Ovary (tissue), 10 donors: Measurements from ENCODE around the gene RPL35A. TPM values are rescaled to one million over a fixed set of nuclear protein-coding genes. Genes with fewer than 3 reads are reported as not detected.
A peak's percentile ranks its signal among the peaks of the same experiment; 100 is the strongest.

Experiments
- DNase-seq, 5 donors: peaks; one replicate each; pipeline ENCODE4 v3.0.0-alpha.2; 2019 to 2020
- H3K27ac ChIP-seq, 2 donors: fragments of 200-600 bp; one replicate each; pipeline versions ENCODE4 v1.5.1 to v1.8.0; 2019 to 2022
- H3K27me3 ChIP-seq: fragments of 200-600 bp; one replicate; pipeline ENCODE4 v1.8.0; 2022
- H3K36me3 ChIP-seq: fragments of 200-600 bp; sonication (generic); one replicate; pipeline ENCODE4 v1.5.1; 2019
- H3K4me1 ChIP-seq: one replicate; pipeline ENCODE4 v1.8.1; 2013; ENCODE audit warnings: mild to moderate bottlenecking, moderate library complexity; ENCODE audit not compliant: insufficient read depth
- H3K4me3 ChIP-seq: fragments of 200-600 bp; sonication (generic); one replicate; pipeline ENCODE4 v1.5.1; 2017
- H3K9me3 ChIP-seq, 2 donors: fragments of 200-600 bp in 1 of 2; sonication (generic) in 1 of 2; one replicate each; pipeline versions ENCODE4 v1.5.1 to v1.8.1; 2013 to 2019; ENCODE audit warnings: mild to moderate bottlenecking in 1 of 2, moderate library complexity in 1 of 2
- EP300 ChIP-seq: sonication (generic); formaldehyde crosslinking; IDR thresholded peaks from one replicate; pipeline ENCODE4 v1.6.1; 2017; ENCODE audit warnings: antibody characterized with exemption
- POLR2A ChIP-seq: fragments of 450-650 bp; IDR thresholded peaks from one replicate; pipeline ENCODE4 v1.6.1; 2017; ENCODE audit warnings: antibody characterized with exemption, mild to moderate bottlenecking, moderate library complexity
- WGBS, 3 donors: extraction: QIAGEN DNeasy Blood & Tissue Kit in 1 of 3; methylation state at CpG; one replicate each; pipeline versions ENCODE4 v1.1.5 to v1.1.7; 2013 to 2017; 5-methylcytosine and 5-hydroxymethylcytosine counted together
- intact Hi-C, 4 donors: fragments of 100-400 bp; cut with DNase I; formaldehyde crosslinking; loops; one replicate each; pipeline versions ENCODE4 v1.11.0 to v1.15.1; 2022 to 2023
- long read RNA-seq, 3 donors: library from polyadenylated mRNA in 2 of 3; unstranded in 2 of 3; transcript quantifications; one replicate each; pipeline ENCODE4 v2.0.0 and lab custom pipeline, GENCODE V29; 2021 to 2026
- polyA plus RNA-seq, 2 donors: library from polyadenylated mRNA; stranded (reverse); fragments of 200-250 nt in 1 of 2; fragments of 350-450 nt in 1 of 2; fragmentation: Illumina TruSeq in 1 of 2; extraction: RNeasy Lipid Tissue Mini Kit (QIAGEN cat#74804) in 1 of 2; gene quantifications; one replicate each; pipeline ENCODE4 v1.2.3, GENCODE V29; 2013 to 2014
- total RNA-seq, 7 donors: library from RNA; depleted of rRNA in 2 of 7; stranded (reverse); fragments of >200 nt in 2 of 7; fragmentation: NEBNext Ultra II Directional in 3 of 7; extraction: Animal tissue kit (Norgen Biotek cat#: 25700) in 3 of 7; gene quantifications; one replicate each; pipeline versions ENCODE4 v1.1.0 to v1.2.4, GENCODE V29; 2016 to 2023
- TF ChIP-seq, protein P1 (sequence below), 3 donors: fragments of 450-650 bp in 2 of 3; fragments of 200-600 bp in 1 of 3; IDR thresholded peaks; one replicate each; pipeline versions ENCODE4 v1.5.1 to v1.8.0; 2016 to 2022; ENCODE audit warnings: antibody characterized with exemption in 3 of 3, mild to moderate bottlenecking in 1 of 3
- donor health status: DM: no; HTN: no; CAD: no; lungs with moderate emphysema.
- donor health status: DM: no; HTN: no; CAD: no.
- donor health status: Bipolar disorder and iron deficiency.
- donor health status: DM: yes; HTN: yes; CAD: no.
- donor health status: DM: no; HTN: no; CAD: no.
- donor health status: DM: yes; HTN: yes; CAD: no.

RPL35A gene
- total RNA-seq (1,000 to 10,000 TPM; 1,036 to 2,796 (median 2,128) TPM), polyA plus RNA-seq (1,000 to 10,000 TPM; 3,374 to 4,524 TPM)
- long read RNA-seq, donor 1, transcript RPL35A-202 (5 exons, 442 nt) = minor isoform, 6 of 555 reads
- long read RNA-seq, donor 1, transcript RPL35A-205 (5 exons, 553 nt) = minor isoform, 5 of 555 reads
- long read RNA-seq, donor 1, transcript RPL35A-206 (5 exons, 1,444 nt) = major isoform, 500 of 555 reads
- long read RNA-seq, donor 1, transcript RPL35A-207 (2 exons, 687 nt) = minor isoform, 14 of 555 reads
- long read RNA-seq, donor 1, partial matches to known transcripts = 24 of 555 reads
- long read RNA-seq, donor 1, other reads (novel, unspliced or antisense) = 1 of 555 reads
- long read RNA-seq, donor 2, transcript RPL35A-206 (5 exons, 1,444 nt) = major isoform, 925 of 1,975 reads
- long read RNA-seq, donor 2, transcript RPL35A-207 (2 exons, 687 nt) = minor isoform, 36 of 1,975 reads
- long read RNA-seq, donor 2, transcript RPL35A-205 (5 exons, 553 nt) = minor isoform, 57 of 1,975 reads
- long read RNA-seq, donor 2, transcript RPL35A-208 (4 exons, 677 nt) = minor isoform, 34 of 1,975 reads
- long read RNA-seq, donor 2, partial matches to known transcripts = 814 of 1,975 reads
- long read RNA-seq, donor 2, other reads (novel, unspliced or antisense) = 93 of 1,975 reads
- long read RNA-seq, donor 3, transcript RPL35A-205 (5 exons, 553 nt) = minor isoform, 9 of 1,126 reads
- long read RNA-seq, donor 3, transcript RPL35A-206 (5 exons, 1,444 nt) = major isoform, 1,031 of 1,126 reads
- long read RNA-seq, donor 3, transcript RPL35A-202 (5 exons, 442 nt) = minor isoform, 8 of 1,126 reads
- long read RNA-seq, donor 3, transcript RPL35A-207 (2 exons, 687 nt) = minor isoform, 18 of 1,126 reads
- long read RNA-seq, donor 3, partial matches to known transcripts = 52 of 1,126 reads
- long read RNA-seq, donor 3, other reads (novel, unspliced or antisense) = 7 of 1,126 reads

DNA sequence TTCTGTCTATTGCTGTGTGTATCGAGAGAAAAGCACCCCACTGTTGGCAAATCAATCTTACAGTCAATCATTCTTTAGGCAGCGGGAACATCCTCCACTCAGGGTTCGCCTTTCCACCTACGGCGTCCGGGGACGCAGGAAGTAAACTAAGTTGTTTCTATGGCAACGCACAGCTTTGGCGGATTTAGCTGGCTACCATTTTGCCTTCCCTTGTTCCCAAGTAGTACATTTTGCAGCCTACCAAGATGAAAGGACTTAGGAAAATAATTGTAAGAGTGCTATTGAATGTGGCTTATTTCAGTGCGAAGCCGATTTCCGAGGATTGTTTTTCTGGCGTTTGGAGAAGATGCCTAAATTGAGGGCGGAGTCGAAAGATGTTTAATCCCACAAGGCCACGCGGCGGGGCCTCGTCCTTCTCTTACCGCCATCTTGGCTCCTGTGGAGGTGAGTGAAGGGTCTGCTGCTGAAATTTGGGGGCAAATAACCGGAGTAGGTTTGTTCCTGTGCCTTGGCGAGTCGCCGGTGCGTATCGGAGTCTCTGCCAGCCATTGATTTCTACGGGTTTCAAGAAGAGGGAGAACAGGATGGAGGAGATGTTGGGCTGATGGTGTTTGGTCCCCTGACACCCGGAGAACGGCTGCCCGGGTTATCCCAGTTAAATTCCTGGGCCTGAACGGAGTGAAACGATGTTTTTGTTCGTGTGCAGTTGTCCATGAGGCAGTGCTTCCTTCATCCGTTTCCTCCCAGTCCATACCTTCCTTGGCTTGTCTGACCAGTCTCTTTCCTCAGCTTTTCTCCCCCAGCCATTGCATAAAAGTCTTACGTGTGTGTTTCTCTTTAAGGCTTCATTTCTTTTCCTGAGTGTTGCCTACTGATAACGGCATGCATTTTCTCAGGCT lies at the start of gene RPL35A:
RPL35A (plus strand) TSS at position 413 of the 899 bp plus-strand sequence. CDS start 778 bp downstream, outside the sequence.
- Histone ChIP-seq H3K9me3 (no peaks in the 10 kb centered on the region), H3K4me1 (peaks cover 7% of the 10 kb centered on the region), H3K27me3 (no peaks in the 10 kb centered on the region), H3K4me3 (peak within 1 kb of the TSS; percentile 48), H3K36me3 (no peaks in the 10 kb centered on the region), H3K27ac (peak within 1 kb of the TSS; percentile 67 to 96)
- intact Hi-C loops = no loop called here
- peak; percentile 86 to 91 (median 89) for DNase-seq
- 0% methylated on average over 36 of the region's 36 CpGs for WGBS, 3 donors
- TF ChIP-seq, protein P1, sequence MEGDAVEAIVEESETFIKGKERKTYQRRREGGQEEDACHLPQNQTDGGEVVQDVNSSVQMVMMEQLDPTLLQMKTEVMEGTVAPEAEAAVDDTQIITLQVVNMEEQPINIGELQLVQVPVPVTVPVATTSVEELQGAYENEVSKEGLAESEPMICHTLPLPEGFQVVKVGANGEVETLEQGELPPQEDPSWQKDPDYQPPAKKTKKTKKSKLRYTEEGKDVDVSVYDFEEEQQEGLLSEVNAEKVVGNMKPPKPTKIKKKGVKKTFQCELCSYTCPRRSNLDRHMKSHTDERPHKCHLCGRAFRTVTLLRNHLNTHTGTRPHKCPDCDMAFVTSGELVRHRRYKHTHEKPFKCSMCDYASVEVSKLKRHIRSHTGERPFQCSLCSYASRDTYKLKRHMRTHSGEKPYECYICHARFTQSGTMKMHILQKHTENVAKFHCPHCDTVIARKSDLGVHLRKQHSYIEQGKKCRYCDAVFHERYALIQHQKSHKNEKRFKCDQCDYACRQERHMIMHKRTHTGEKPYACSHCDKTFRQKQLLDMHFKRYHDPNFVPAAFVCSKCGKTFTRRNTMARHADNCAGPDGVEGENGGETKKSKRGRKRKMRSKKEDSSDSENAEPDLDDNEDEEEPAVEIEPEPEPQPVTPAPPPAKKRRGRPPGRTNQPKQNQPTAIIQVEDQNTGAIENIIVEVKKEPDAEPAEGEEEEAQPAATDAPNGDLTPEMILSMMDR (IDR thresholded peaks at IDR 0.05) = no peak
- TF ChIP-seq POLR2A = peak; percentile 87

DNA sequence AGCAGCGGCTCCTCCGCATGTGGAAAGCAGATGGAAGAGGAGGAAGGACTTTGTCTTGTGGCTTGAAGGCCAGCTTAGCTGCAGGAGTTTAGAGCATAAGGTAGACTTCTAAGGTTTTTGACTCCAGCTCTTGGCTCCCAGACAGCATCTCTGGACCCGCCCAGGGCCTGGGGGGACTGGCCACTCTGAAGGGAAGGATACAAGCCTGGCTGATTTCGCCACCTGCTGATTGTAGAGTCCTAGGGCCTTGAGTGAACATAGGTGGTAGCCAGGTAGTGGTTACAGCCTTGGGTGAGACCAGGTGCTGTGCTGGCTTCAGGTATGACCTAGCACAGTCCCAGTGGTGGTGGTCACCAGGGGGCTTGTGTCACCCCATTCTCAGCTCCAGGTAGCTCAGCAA lies 48.4 kb upstream of the RPL35A start:
- Histone ChIP-seq H3K36me3 (no peaks in the 10 kb centered on the region), H3K4me3 (no peak overlapping the region), H3K9me3 (no peaks in the 10 kb centered on the region), H3K27me3 (no peaks in the 10 kb centered on the region), H3K27ac (no peak overlapping the region), H3K4me1 (peaks cover 2% of the 10 kb centered on the region)
- TF ChIP-seq EP300 (no peak), POLR2A (no peak)
- TF ChIP-seq, protein P1 (IDR thresholded peaks at IDR 0.05) = no peak
- intact Hi-C loops = loop anchor here in 1 of 4 donors (10.0 kb wide), 1 partner anchor 183 kb away; no protein-coding TSS in a partner anchor
- no peak for DNase-seq
- WGBS, 3 donors = 95 to 100% (median 99%) methylated on average over 4 of the region's 4 CpGs

DNA sequence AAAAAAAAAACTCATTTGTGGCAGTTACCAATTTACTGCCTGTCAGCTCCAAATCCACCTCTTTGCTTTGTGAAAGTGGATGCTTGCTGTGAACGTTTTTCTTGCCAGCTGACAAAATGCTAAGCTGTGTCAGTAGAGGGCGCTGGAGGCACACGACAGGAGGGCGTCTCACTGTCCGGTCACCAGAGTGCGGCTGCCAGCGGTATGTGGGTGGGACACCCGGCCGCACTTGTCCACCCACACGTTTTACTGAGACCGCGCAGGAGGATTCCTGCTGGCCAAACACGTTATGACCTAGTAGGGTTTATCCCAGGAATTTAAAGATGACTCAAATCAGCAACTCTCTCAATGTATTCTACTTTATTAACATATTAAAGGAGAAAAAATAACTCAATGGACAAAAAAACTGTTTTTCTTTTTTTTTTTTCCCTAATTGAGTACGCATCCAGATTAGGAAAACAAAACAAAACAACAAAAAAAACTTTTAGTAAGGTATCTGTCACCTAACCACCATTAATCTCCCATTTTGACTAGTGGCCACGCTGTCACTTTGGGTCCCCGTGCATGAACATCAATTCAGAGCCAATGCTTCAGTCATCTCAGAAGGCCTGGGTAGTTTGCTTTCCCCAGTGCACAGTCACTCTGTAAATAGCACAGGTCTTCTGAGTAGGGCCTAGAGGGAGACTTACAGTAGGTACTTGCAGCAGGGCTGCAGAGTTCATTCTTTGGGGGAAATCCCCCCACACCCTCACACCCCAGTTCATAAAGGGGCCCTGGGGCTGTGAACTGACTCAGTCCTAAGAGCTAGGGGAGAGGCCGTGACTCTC lies 43.8 kb upstream of the RPL35A start:
- intact Hi-C loops = loop anchor here in 2 of 4 donors (5.0 to 10.0 kb wide), 2 partner anchors 36 to 179 kb away; no protein-coding TSS in a partner anchor
- 13% methylated on average over 17 of the region's 17 CpGs for WGBS, 3 donors
- no peaks in the 10 kb centered on the region for H3K9me3 ChIP-seq
- no peaks in the 10 kb centered on the region for H3K27me3 ChIP-seq
- no peak overlapping the region for H3K27ac ChIP-seq
- TF ChIP-seq, protein P1 (IDR thresholded peaks at IDR 0.05) = peak; percentile 80 to 92 (median 89)
- no peak for TF ChIP-seq EP300
- peaks cover 2% of the 10 kb centered on the region for H3K4me1 ChIP-seq
- H3K4me3 ChIP-seq = no peak overlapping the region
- no peaks in the 10 kb centered on the region for H3K36me3 ChIP-seq
- DNase-seq = peak; percentile 90 to 94 (median 93)
